Subcutaneous adipose tissue (tissue), 4 donors: ENCODE results near the gene TMOD3. TPM values are rescaled to one million over a fixed set of nuclear protein-coding genes. Genes with fewer than 3 reads are reported as not detected.

ENCODE experiments used
- small RNA-seq: library from RNA; depleted of rRNA; stranded (forward); fragments of <200 nt; gene quantifications from one replicate; pipeline ENCODE3, GENCODE V24; 2016
- total RNA-seq, 4 donors: library from RNA; depleted of rRNA; stranded (reverse); fragments of >200 nt; gene quantifications; one replicate each; pipeline ENCODE4 v1.1.0, GENCODE V29; 2016
- TF ChIP-seq, protein P1 (sequence below): fragments of 450-650 bp; IDR thresholded peaks from one replicate; pipeline ENCODE4 v1.5.1; 2016; ENCODE audit warnings: low read depth, mild to moderate bottlenecking, control low read depth, antibody characterized with exemption, moderate library complexity

TMOD3 gene
- total RNA-seq, 4 donors from 2014 or later, result 26.7 to 37.3 (median 30.2) TPM

DNA sequence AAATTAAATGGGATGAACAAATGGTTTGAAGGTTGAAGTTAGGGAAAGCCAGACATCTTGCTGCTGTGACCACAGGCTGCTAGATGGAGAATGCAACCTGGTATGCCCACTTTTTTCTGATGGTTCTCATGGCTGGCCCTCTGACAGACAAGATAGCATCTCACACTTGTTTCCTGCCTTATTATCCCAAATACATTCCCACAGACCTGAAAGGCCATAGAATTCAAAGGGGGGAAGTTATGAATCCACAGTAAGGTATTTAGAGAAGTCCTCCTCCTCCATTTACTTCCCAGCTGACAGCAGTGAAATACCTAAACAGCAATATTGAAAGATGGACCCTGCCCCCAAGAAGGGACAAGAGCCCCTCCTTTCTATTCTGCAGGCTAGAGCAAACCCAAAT lies 109.8 kb downstream of the TMOD3 start:
- TF ChIP-seq, protein P1, sequence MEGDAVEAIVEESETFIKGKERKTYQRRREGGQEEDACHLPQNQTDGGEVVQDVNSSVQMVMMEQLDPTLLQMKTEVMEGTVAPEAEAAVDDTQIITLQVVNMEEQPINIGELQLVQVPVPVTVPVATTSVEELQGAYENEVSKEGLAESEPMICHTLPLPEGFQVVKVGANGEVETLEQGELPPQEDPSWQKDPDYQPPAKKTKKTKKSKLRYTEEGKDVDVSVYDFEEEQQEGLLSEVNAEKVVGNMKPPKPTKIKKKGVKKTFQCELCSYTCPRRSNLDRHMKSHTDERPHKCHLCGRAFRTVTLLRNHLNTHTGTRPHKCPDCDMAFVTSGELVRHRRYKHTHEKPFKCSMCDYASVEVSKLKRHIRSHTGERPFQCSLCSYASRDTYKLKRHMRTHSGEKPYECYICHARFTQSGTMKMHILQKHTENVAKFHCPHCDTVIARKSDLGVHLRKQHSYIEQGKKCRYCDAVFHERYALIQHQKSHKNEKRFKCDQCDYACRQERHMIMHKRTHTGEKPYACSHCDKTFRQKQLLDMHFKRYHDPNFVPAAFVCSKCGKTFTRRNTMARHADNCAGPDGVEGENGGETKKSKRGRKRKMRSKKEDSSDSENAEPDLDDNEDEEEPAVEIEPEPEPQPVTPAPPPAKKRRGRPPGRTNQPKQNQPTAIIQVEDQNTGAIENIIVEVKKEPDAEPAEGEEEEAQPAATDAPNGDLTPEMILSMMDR, result no peak

DNA sequence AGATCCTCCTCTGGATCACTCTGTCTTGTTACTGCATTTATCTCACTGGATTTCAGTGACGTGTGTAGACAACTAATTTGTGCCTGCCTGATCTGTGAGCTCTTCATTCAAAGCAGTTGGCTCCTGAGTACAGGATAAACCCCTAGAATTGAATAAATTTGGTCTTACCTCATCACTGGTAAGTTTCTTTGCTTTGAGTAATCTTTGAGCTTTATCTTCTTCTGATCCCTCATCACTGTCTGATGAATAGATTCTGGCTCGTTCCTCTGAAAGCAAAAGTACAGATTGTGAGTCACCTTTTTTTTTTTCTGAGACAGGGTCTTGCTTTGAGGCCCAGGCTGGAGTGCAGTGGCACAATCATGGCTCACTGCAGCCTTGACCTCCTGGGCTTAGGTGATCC lies 117.7 kb downstream of the TMOD3 start:
- TF ChIP-seq, protein P1, result no peak

DNA sequence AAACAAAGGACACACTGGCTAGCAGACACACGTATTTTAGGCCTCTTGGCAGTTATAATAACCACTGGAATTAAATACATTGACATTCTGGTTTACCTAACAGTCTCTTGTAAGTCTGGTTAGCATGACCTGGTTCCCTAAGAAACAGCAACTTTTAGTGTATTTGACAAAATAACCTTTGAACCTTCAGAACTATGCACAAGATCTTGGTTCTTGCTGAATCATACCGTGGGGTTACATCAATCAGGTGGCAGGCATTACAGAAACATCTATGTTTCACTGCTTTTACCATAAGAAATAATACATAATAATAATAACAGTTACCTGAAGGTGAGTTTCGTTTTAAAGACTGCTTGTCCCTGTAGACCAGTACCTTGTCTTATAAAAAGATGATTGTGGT lies 123.4 kb downstream of the TMOD3 start:
- TF ChIP-seq, protein P1, result no peak

DNA sequence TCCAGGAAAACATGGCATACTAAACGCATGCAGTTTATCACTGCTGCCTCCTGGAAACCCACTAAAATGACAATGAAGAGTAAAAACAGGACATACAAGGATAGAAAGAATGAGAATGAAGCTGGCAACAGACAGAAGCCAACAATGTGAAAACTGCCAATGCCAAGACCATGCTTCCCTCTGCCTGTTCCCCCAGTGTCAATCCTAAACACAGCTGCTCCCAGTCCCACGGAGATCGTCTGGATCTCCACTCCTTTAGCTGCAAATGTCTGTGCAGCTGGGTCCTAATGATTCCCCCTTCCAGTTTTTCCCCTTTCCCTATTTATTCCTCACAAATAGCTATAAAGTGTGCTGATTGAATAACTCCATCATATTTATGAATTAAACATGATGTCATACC lies 126.1 kb downstream of the TMOD3 start:
- TF ChIP-seq, protein P1, result no peak

Small RNA genes lying within 50 kb of the gene (small RNA-seq; reads per million reads assigned to genes)
- gene AC090971.5 (not detected), gene RF00017 (not detected), gene RF00019 (0.49 reads per million), gene RNU6-90P (not detected)

Other genes with a start within 250 kb of the TMOD3 start
- gene DMXL2, start 206.9 kb upstream of the TMOD3 start, total RNA-seq, result 100 to 1,000 TPM in 1 of 4 donors, 10 to 100 TPM in 3; 35.2 to 215 (median 77.5) TPM
- gene SCG3, start 148.2 kb upstream of the TMOD3 start, total RNA-seq, result not detected
- 10 to 100 TPM in 1 of 4 donors, 1 to 10 TPM in 3; 5.5 to 11.1 (median 9.5) TPM for gene LYSMD2, start 92.0 kb upstream of the TMOD3 start, total RNA-seq
- 10 to 100 TPM in 3 of 4 donors, 1 to 10 TPM in 1; 7.9 to 12.4 (median 11.2) TPM for gene TMOD2, start 78.1 kb upstream of the TMOD3 start, total RNA-seq
- gene LEO1, start 142.1 kb downstream of the TMOD3 start, total RNA-seq, result 10 to 100 TPM in 3 of 4 donors, 1 to 10 TPM in 1; 9.5 to 13.2 (median 10.9) TPM
- gene MAPK6, start 189.6 kb downstream of the TMOD3 start, total RNA-seq, result 10 to 100 TPM; 14.1 to 34.6 (median 22.3) TPM